Spleen (tissue), 11 donors: ENCODE measurements around the gene TEX22. TPM values are rescaled to one million over a fixed set of nuclear protein-coding genes. Genes with fewer than 3 reads are reported as not detected.
A peak's percentile ranks its signal among the peaks of the same experiment; 100 is the strongest.

Experiments
- DNase-seq: peaks from one replicate; pipeline ENCODE4 v3.0.0-alpha.2; 2020
- H3K27ac ChIP-seq, 8 donors: fragments of 200-600 bp; sonication (generic) in 7 of 8; 1 replicate in 4 of 8; 2 replicates in 4 of 8; pipeline versions ENCODE4 v1.5.0 to v1.8.0; 2016 to 2021; ENCODE audit warnings: inconsistent platforms in 4 of 8, mild to moderate bottlenecking in 4 of 8, moderate library complexity in 1 of 8
- H3K27me3 ChIP-seq, 7 donors: fragments of 200-600 bp; sonication (generic) in 6 of 7; replicated peaks in 1 of 7; 1 replicate in 4 of 7; 2 replicates in 3 of 7; pipeline versions ENCODE4 v1.5.0 to v1.8.0; 2016 to 2021; ENCODE audit warnings: inconsistent platforms in 3 of 7, mild to moderate bottlenecking in 1 of 7
- H3K36me3 ChIP-seq, 6 donors: fragments of 200-600 bp; sonication (generic) in 5 of 6; 1 replicate in 4 of 6; 2 replicates in 2 of 6; pipeline versions ENCODE4 v1.5.0 to v1.8.0; 2016 to 2021; ENCODE audit warnings: inconsistent platforms in 2 of 6
- H3K4me1 ChIP-seq, 6 donors: fragments of 200-600 bp; sonication (generic) in 5 of 6; 1 replicate in 3 of 6; 2 replicates in 3 of 6; pipeline versions ENCODE4 v1.5.0 to v1.8.0; 2016 to 2021; ENCODE audit warnings: inconsistent platforms in 3 of 6
- H3K4me3 ChIP-seq, 8 donors: fragments of 200-600 bp; sonication (generic) in 7 of 8; 1 replicate in 4 of 8; 2 replicates in 4 of 8; pipeline versions ENCODE4 v1.5.0 to v1.8.0; 2016 to 2021; ENCODE audit warnings: inconsistent platforms in 4 of 8, mild to moderate bottlenecking in 4 of 8, moderate library complexity in 2 of 8
- H3K9me3 ChIP-seq, 8 donors: fragments of 200-600 bp; sonication (generic) in 7 of 8; 1 replicate in 4 of 8; 2 replicates in 4 of 8; pipeline versions ENCODE4 v1.5.0 to v1.8.0; 2016 to 2021; ENCODE audit warnings: inconsistent platforms in 4 of 8
- POLR2A ChIP-seq, 3 donors: fragments of 450-650 bp; IDR thresholded peaks; one replicate each; pipeline ENCODE4 v1.5.1; 2017; ENCODE audit warnings: antibody characterized with exemption in 3 of 3, mild to moderate bottlenecking in 1 of 3
- POLR2AphosphoS5 ChIP-seq, 3 donors: sonication (generic); formaldehyde crosslinking; IDR thresholded peaks; one replicate each; pipeline ENCODE4 v1.5.1; 2017; ENCODE audit warnings: antibody characterized with exemption in 3 of 3
- WGBS, 5 donors: extraction: QIAGEN DNeasy Blood & Tissue Kit in 3 of 5; methylation state at CpG; one replicate each; pipeline versions ENCODE4 v1.1.5 to v1.1.7; 2013 to 2018; 5-methylcytosine and 5-hydroxymethylcytosine counted together
- intact Hi-C: fragments of 100-400 bp; cut with DNase I; formaldehyde crosslinking; loops from one replicate; pipeline ENCODE4 v1.15.0; 2023; ENCODE audit warnings: low total_unique reads
- polyA plus RNA-seq, 3 donors: library from polyadenylated mRNA; stranded (reverse); fragments of 200-250 nt; gene quantifications; one replicate each; pipeline ENCODE4 v1.2.1, GENCODE V29; 2013
- total RNA-seq, 7 donors: library from RNA; depleted of rRNA in 3 of 7; stranded (reverse); fragments of >200 nt in 3 of 7; fragmentation: NEBNext Ultra II Directional in 4 of 7; extraction: Animal tissue kit (Norgen Biotek cat#: 25700) in 4 of 7; gene quantifications; one replicate each; pipeline versions ENCODE4 v1.1.0 to v1.2.1, GENCODE V29; 2016 to 2021
- TF ChIP-seq, protein P1 (sequence below), 11 experiments: fragments of 200-600 bp in 7 of 11; fragments of 450-650 bp in 4 of 11; sonication (generic) in 4 of 11; IDR thresholded peaks in 8 of 11; conservative IDR thresholded peaks in 3 of 11; 1 replicate in 7 of 11; 2 replicates in 4 of 11; pipeline versions ENCODE4 v1.4.0 to v1.8.0; 2016 to 2021; ENCODE audit warnings: antibody characterized with exemption in 11 of 11, inconsistent platforms in 4 of 11, mild to moderate bottlenecking in 1 of 11
- donor health status: healthy with polysubstance abuse.
- donor health status: DM: no; HTN: no; CAD: no; lungs with moderate emphysema.
- donor health status: DM: no; HTN: no; CAD: no.
- donor health status: Bipolar disorder and iron deficiency.
- donor health status: healthy.
- donor health status: DM: no; HTN: no; CAD: no.
- donor health status: DM: yes; HTN: yes; CAD: no.

TEX22 gene
- total and polyA plus RNA-seq, 10 donors: 0.33 to 5.3 (median 1.0) TPM

DNA sequence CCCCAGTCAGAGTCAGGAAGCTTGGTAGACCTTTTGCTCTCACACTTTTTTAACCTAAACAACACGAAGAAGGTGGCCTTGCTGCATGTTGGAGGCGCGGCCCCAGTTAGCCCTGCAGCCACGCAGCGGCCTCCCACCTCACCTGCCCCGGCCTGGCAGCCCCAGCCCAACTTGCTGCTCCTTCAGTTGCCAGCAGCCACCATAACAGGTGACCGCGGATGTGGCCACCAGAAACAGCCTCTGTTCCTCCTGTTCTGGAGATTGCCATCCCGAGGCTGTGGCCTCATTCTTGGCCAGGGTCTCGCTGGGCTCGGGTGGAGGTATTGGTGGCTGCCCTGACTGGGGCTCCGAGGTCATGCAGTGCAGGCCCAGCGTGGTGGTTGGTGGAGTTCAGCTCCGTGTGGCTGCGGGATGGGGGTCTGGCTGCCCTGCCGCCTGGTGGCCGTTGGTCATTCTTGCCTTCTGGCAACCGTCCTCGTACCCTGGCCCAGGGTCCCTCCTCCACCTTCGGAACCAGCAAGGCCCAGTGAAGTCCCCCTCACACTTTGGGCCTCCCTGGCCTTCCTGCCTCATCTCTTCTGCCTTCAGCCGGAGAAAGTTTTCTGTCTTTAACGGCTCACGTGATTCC, 20.7 kb upstream of the TEX22 start:
- WGBS, 5 donors: 83 to 93% (median 90%) methylated on average over 23 of the region's 23 CpGs
- no peak for DNase-seq
- no peak for TF ChIP-seq POLR2A (IDR thresholded peaks at IDR 0.05)
- TF ChIP-seq POLR2AphosphoS5 (IDR thresholded peaks at IDR 0.05): no peak
- TF ChIP-seq, protein P1, sequence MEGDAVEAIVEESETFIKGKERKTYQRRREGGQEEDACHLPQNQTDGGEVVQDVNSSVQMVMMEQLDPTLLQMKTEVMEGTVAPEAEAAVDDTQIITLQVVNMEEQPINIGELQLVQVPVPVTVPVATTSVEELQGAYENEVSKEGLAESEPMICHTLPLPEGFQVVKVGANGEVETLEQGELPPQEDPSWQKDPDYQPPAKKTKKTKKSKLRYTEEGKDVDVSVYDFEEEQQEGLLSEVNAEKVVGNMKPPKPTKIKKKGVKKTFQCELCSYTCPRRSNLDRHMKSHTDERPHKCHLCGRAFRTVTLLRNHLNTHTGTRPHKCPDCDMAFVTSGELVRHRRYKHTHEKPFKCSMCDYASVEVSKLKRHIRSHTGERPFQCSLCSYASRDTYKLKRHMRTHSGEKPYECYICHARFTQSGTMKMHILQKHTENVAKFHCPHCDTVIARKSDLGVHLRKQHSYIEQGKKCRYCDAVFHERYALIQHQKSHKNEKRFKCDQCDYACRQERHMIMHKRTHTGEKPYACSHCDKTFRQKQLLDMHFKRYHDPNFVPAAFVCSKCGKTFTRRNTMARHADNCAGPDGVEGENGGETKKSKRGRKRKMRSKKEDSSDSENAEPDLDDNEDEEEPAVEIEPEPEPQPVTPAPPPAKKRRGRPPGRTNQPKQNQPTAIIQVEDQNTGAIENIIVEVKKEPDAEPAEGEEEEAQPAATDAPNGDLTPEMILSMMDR (IDR thresholded peaks at IDR 0.05 in 8 of 11, conservative IDR thresholded peaks at IDR 0.05 in 3 of 11): no peak
- Histone ChIP-seq H3K9me3 (no peaks in the 10 kb centered on the region), H3K4me3 (no peak overlapping the region), H3K27ac (no peak overlapping the region), H3K36me3 (peaks cover 0 to 40% (median 22%) of the 10 kb centered on the region in 6 donors), H3K27me3 (no peaks in the 10 kb centered on the region), H3K4me1 (peaks cover 0 to 14% (median 0%) of the 10 kb centered on the region in 6 donors)
- intact Hi-C loops: no loop called here

DNA sequence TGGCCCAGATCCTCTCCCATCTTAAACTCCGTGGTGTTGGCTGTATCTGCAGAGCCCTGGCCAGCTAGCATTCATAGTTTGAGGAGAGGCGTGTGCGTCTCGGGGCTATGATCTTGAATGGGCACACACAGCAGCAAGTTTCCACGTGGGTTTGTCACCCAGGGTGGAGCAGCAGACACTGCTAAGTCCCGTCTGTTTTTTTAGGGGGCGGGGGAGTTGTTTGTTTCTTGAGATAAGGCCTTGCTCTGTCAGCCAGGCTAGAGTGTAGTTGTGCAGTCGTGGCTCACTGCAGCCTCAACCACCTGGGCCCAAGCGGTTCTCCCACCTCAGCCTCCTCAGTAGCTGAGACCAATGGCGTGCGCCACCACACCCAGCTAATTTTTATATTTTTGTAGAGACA, 20.1 kb upstream of the TEX22 start:
- intact Hi-C loops: no loop called here
- WGBS, 5 donors: 77 to 89% (median 85%) methylated on average over 10 to 11 of the region's 11 CpGs
- H3K4me3 ChIP-seq: no peak overlapping the region
- H3K27me3 ChIP-seq: no peaks in the 10 kb centered on the region
- H3K9me3 ChIP-seq: no peaks in the 10 kb centered on the region
- DNase-seq: no peak
- H3K36me3 ChIP-seq: peaks cover 0 to 45% (median 27%) of the 10 kb centered on the region in 6 donors
- TF ChIP-seq, protein P1 (IDR thresholded peaks at IDR 0.05 in 8 of 11, conservative IDR thresholded peaks at IDR 0.05 in 3 of 11): no peak
- TF ChIP-seq POLR2A (IDR thresholded peaks at IDR 0.05) (no peak), POLR2AphosphoS5 (IDR thresholded peaks at IDR 0.05) (no peak)
- H3K4me1 ChIP-seq: peaks cover 0 to 14% (median 0%) of the 10 kb centered on the region in 6 donors
- no peak overlapping the region for H3K27ac ChIP-seq

DNA sequence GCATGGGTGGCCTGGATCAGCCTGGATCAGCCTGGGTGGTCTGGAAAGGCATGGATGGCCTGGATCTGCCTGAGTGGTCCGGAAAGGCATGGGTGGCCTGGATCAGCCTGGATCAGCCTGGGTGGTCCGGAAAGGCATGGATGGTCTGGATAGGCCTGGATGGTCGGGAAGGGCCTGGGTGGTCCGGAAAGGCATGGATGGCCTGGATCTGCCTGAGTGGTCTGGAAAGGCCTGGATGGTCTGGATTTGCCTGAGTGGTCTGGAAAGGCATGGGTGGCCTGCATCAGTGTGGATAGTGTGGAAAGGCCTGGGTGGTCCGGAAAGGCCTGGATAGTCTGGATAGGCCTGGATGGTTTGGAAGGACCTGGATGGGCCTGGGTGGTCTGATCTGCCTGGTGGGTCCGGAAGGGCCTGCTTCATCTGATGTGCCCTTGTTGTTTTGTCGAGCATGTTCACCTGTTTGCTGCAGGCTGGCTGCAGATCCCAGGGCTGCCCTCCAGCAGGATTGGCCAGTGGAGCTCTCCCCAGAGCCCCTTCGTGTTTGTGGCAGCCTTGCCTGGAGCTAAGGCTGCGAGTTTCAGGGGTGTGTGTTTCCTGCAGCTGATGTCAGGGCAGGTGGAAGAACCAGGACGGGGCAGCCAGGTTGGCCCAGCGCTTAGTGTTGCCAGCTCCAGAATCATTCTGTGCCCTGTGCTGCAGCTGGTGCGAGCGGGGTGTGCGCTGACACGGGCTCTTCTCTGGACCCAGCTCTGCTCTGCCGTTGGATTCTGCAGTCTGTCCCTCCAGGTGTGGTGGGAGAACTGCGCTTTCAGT, 19.3 kb upstream of the TEX22 start:
- Histone ChIP-seq H3K4me1 (peaks cover 0 to 14% (median 0%) of the 10 kb centered on the region in 6 donors), H3K27me3 (no peaks in the 10 kb centered on the region), H3K4me3 (no peak overlapping the region), H3K9me3 (no peaks in the 10 kb centered on the region), H3K27ac (no peak overlapping the region), H3K36me3 (peaks cover 0 to 54% (median 34%) of the 10 kb centered on the region in 6 donors)
- intact Hi-C loops: no loop called here
- 84 to 96% (median 93%) methylated on average over 7 to 17 of the region's 17 CpGs for whole genome bisulfite sequencing, 5 donors
- DNase-seq: no peak
- TF ChIP-seq, protein P1 (IDR thresholded peaks at IDR 0.05 in 8 of 11, conservative IDR thresholded peaks at IDR 0.05 in 3 of 11): no peak
- TF ChIP-seq POLR2A (IDR thresholded peaks at IDR 0.05) (no peak), POLR2AphosphoS5 (IDR thresholded peaks at IDR 0.05) (no peak)

DNA sequence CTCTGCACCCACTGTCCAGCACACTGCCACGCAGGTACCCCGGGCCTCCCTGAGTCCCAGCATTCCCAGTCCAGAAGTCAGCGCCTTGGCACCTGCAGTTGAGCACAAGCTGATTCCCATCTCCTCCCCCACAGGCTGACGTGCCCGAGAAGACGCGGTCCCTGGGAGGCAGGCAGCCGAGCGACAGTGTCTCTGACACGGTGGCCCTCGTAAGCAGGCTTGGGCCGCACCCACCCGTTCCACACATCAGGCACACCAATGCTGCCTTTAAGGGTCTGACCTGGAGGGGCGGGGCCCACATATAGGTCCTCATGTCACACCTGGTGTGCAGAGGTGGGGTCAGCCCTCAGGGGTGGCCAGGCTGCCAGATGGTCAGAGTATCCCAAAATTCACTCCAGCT, 18.4 kb upstream of the TEX22 start:
- no peak overlapping the region for H3K4me3 ChIP-seq
- 94 to 99% (median 96%) methylated on average over 14 of the region's 14 CpGs for WGBS, 5 donors
- peak in 1 of 3 donors; percentile 16 for TF ChIP-seq POLR2AphosphoS5 (IDR thresholded peaks at IDR 0.05)
- no peak for TF ChIP-seq POLR2A (IDR thresholded peaks at IDR 0.05)
- TF ChIP-seq, protein P1 (IDR thresholded peaks at IDR 0.05 in 8 of 11, conservative IDR thresholded peaks at IDR 0.05 in 3 of 11): no peak
- H3K9me3 ChIP-seq: no peaks in the 10 kb centered on the region
- H3K4me1 ChIP-seq: peaks cover 0 to 14% (median 0%) of the 10 kb centered on the region in 6 donors
- peaks cover 0 to 63% (median 43%) of the 10 kb centered on the region in 6 donors for H3K36me3 ChIP-seq
- intact Hi-C loops: no loop called here
- no peaks in the 10 kb centered on the region for H3K27me3 ChIP-seq
- no peak for DNase-seq
- no peak overlapping the region for H3K27ac ChIP-seq
